HG02759 (cell line): ENCODE measurements around the gene TIGAR.

Experiments
- ATAC-seq: cut with Tn5 transposase; IDR thresholded peaks from one replicate; pipeline ENCODE4 v1.9.1; 2021; ENCODE audit warnings: mild to moderate bottlenecking, moderate library complexity; ENCODE audit not compliant: unreplicated experiment

Gene TIGAR

DNA sequence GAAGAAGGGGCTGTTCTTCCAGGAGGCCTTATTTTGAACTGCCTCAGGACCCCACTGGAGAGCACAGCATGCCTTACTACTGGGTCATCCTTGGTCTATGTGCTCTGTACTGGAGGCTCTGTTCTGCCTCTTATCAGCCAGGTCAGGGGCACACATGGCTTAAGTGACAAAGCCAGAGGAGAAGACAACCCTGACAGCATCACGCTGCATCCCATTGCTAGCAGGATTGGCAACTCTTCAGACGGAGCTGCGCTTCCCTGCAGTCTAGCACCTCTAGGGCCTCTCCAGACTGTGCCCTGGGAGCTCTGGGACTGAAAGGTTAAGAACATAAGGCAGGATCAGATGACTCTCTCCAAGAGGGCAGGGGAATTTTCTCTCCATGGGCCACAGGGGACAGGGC is 17.3 kb upstream of the TIGAR start:
- ATAC-seq: no peak

DNA sequence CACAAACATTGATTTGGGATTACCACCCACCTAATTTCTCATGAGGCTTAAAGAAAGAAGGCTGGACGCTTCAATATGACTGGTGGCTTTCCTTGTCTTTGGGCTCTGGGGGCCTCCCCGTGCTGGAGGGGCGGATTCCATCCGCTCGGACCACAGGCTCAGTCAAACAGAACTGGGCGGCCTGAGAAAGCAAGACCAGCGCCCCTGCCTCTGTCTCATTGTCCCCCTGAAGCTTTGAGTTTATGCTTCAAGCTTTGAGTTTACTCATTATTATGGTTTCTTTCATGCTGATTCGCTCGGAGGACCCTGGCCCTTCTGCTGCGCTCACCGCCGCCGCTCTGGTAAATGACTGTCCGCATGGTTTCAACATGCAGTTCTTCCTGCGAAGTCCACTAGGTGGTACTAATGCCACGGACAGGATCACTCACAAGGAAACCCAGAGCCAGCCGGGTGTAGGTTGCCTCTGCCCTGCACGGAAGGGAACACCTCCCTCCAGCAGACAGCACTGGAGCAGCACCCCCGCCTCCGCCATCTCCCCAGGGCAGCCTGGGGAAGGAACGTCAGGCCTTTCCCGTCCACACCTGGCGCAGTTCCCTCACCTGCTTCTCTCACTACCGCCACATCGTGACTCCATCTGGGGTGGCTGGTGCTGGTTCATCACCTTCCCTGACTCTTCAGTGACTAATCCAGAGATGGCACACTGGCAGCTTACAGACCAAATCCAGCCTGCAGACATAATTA is 13.2 kb upstream of the TIGAR start:
- ATAC-seq: no peak

DNA sequence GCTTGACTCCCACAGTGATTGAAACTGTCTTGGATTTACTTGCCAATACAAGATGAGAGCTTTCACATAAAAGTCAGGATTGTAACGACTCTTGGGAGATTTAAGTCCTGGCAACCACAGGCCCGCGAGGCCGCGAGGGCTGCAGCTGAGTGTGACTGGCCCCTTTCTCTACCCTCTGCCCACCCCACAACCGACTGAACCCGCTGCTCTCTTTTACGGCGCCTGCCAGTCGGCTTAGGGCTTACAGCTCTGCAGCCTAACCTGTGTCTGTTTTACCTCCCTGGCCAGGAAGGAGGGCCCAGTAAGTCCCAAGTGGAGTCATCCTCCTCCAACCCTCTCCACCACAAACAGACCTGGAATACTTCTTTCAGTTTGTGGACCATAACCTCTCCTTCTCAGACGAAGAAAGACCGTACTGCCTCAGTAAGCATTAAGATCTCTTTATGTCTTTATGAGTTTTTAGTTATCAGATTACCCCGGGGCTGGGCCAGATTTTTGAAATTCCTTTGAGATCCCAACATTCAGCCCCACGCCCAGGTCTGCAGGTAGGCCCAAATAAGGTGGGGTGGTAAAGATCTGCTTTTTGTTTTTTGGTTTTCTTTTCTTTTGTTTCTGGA is 12.6 kb upstream of the TIGAR start:
- ATAC-seq: no peak

DNA sequence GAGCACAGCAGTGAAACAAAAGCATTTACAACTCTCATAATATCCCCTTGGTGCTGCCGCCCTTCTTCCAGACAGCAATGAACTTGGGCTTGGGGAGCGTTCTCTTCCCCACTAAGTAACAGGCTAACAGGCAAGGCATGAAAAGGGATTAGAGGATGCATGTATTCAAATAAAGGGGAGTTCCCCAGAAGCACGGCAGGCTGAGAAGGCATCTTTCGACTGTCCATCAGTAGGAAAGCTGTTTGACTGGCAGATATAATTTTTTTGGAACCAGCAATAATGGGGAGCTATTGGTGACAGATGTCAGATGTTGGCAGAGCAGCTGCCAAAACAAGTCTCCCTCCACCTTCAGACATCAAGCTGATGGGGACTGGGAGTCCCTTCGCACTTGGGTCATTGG is 9.2 kb upstream of the TIGAR start:
- ATAC-seq: no peak

DNA sequence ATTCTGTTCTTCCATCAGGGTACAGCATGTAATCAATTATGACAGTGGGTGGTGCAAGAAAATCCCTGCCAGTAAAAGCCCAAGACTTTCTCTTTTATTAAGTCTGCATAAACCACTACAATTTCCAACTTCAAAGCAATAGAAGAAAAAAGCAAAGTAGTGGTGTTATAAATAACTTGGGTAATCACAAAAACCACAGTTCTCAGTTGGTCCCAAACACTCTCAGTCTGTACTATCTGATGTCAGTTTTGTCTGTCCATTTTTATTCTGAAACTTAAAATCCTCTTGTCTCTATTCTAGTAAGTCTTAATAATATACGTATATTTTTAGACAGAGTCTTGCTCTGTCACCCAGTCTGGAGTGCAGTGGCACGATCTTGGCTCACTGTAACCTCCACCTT is 8.8 kb upstream of the TIGAR start:
- ATAC-seq: no peak

DNA sequence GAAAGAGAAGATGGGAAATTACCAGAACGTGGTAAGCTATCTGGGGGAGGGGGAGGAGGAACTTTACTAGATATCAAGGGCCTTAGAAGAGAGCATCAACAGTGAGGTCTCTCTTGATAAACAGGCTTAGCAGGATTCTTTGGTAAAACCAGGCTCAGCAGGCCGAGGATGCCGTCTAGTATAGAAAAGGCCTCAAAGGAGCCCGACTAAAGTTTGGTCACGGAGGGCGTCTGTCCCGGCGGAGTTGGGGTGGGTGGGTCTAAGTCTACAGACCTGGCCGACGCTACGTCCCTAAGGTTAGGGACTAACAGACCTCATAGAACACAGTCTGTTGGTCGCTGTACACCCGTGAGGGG is 538 bp upstream of the TIGAR start:
- peak; percentile 38 for ATAC-seq

DNA sequence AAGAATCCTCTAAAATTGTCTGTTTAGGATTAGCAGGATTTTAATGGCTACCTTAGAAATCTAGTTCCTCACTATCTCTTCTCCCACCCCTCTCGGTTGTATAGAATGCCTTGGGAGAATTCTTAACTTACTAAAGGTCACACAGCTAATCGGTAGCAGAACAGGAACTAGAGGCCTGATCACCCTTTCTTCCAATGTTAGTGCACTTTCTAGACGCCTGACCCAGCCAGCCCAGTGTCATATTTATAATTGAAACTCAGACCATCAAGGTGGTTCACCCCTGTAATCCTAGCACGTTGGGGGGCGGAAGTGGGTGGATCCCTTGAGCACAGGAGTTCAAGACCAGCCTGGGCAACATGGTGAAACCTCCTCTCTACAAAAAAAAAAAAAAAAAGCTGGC is 1.7 kb downstream of the TIGAR start:
- ATAC-seq: no peak

DNA sequence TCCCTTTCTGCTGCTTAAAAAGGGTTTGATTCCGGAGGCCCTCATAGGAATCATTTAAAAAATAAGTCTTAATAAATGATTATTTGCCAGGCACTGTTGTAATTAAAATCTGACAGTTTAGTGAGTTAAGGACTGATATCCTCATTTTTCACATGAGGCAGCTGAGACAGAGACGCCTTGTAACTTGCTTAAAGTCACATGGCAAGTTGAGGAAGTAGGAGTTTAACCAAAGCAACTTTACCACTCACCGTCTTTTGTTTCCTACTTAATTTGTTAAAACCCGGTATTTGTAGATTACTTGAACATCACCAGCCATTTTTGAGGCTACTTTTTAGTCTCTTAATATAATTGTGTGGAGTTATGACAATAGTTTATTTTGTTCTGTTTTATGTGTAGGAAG is 2.4 kb downstream of the TIGAR start:
- no peak for ATAC-seq

DNA sequence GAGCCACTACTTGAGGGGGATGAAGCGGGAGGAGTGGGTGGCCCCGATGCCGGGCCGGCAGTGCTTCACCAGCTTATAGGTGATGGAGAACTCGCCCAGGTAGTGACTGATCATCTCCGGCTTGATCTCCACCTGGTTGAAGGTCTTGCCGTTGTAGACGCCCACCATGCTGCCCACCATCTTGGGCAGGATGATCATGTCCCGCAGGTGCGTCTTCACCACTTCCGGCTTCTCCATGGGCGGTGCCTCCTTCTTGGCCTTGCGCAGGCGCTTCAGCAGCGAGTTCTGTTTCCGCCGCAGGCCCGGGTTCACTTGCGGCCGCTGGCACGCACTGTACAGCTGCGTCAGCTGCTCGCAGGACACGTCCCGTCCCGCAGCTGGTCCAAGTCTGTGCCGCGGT is 3.4 kb downstream of the TIGAR start:
- no peak for ATAC-seq

DNA sequence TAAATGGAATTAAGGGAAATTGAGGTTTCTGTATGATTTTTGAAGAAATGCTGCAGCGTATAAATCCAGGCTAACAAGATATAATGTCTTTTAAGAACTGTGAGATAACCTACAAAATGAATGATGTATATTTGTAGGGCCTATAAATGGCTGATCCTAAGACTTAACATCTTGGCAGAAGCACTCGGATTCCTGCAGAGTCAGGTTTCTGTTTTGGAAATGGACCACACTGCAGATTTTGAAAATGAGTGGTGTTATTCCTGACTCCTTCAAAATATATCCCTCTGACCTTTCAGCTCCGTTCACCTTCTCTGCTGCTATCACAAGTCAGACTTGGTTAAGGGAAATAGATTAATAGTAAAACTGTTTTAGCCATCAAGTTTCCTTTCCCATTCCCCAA is 5.0 kb downstream of the TIGAR start:
- no peak for ATAC-seq

DNA sequence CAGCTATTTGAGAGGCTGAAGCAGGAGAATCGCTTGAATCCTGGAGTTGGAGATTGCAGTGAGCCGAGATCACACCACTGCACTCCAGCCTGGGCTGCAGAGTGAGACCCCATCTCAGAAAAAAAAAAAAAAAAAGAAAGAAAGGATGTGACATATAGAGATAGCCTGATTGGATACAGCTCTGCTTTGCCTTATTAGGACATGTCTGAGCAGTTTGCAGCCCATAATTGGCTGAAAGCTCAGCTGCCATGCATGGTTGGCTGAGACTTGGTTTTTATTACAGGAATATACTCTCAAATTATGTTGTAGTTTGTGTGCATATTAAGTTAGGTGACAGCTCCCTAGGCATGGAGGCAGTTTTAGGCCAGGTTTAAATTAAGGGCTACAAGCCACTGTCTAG is 6.3 kb downstream of the TIGAR start:
- ATAC-seq: no peak

DNA sequence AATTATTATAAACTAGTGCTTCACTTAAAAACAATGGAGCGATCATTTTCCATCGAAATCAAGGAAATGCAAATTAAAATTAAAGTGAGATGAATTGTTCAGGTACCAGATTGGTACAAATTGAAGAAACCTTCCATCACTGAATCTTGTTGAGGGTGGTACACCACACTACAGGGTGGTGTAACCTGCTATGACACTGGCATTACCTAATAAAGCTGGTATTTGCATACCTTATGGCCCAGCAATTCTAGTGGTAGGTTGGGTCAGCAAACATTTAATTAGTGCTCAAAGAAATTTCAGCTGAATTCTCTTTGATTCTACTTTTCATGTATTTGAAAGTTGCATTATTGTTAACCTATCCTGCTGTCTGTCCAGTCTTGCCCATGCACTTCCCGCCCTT is 9.2 kb downstream of the TIGAR start:
- no peak for ATAC-seq

DNA sequence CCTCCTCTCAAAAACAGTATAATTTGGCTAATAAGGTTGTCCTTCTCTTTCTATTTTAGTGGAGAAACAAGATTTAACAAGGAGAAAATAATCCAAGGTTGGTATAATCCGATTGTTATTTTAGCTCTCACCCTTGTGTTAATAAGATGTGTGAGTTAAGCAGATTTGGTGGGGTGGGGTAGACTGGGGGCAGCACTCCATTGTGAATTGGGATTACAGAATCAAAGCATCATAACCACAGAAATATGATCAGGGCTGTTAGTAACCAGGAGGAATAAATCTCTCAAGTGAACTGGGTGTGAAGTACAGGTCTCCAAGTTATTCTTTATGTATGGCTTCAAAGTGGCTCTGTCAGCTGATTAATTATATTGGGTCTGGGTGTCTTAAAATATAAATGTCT is 10.2 kb downstream of the TIGAR start:
- ATAC-seq: no peak

DNA sequence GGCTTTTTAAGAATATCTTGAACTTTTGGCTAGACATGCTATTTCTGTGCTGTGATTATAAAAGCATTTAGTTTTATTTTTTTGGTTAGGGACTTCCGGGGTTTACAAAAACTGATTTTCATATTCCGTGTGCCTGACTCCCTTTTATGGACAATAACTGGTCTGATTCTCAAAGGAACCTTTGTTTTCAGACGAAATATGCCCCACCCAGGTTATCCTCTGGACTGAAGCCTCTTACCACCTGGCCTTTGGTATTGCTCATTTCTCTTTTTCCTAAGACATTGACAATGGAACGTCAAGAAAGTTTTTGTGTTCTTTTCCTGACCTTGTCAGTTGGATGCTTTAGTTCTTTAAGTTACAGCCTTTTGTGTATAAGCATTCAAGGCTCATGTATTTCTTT is 10.8 kb downstream of the TIGAR start:
- no peak for ATAC-seq

DNA sequence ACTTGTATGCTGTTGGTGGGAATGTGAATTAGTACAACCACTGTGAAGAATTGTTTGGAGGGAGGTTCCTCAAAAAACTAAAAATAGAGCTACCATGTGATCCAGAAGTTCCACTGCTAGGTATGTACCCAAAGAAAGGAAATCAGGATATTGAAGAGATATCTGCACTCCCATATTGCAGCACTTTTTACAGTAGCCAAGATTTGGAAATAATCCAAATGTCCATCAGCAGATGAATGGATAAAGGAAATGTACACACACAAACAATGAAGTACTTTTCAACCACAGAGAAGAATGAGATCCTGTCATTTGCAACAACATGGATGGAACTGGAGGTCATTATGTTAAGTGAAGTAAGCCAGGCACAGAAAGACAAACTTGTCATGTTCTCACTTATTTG is 25.9 kb downstream of the TIGAR start:
- ATAC-seq: no peak

DNA sequence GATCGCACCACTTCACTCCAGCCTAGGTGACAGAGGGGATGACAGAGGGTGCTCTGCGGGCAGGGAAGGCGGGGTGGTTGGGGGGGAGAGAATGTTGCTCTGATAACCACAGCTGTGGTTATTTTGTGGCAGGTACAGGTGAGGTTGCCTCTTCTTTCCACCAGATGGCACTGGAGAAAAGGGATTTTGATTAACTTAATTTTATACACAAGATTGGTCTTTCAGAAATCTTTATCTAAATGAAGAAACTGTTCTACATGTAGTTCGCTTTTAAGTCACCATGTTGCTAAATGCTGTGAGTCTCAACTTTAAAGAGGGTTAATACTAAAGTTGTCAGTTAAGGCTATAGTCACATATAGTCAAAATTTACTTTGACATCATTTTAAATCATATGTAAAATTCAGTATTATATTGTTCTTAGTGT is 32.8 kb downstream of the TIGAR start:
- ATAC-seq: no peak

DNA sequence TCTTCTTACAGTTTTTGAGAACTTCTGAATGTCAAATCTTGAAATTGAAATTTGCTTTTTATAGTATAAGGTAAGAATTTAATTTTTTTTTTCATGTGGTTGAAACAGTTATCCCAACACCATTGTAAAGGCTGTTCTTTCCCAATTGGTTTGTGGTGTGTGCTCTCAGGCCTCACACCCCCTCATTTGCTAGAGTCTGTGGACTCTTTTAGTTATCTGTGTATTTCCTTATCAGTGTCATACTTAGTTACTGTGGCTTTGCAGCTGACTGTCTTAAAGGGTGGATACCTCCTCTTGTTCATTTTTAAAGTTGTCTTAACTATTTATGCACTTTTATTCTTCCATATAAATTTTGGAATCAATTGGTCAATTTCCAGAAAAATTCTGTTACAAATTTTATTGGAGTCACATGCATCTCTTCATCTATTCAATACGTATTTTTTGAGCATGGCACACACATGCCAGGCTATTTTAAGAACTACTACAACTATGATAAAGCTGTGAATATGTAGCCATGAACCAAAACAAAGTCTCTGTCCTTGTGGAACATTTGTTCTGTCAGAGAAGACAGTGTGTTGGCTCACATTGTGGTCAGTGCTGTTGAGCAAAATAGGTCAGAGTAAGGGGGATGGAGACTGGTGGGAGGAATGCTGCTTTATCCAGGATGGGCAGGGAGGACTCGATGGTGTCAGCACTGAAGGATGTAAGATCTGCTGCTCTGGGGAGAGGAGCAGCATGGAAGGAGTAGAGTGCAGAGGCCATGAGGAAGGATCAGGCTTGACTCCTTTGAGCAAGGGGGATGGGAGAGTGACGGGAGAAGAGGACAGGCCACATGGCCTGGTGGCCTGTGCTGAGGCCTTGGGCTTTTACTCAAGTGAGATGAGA is 34.4 kb downstream of the TIGAR start:
- no peak for ATAC-seq

DNA sequence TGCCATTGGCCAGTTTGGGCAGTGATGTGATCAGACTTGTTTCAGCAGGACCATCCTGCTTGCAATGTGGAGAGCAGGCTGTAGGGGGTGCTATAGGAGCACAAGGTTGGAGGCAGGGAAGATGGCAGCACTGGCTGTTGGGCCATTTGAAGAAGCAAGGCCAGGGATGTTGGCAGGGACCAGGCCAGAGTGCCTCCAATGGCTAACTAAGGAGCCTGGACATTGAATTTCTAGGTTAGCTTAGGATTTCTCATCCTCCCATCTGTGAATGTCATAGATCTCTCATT is 35.0 kb downstream of the TIGAR start:
- ATAC-seq: no peak

DNA sequence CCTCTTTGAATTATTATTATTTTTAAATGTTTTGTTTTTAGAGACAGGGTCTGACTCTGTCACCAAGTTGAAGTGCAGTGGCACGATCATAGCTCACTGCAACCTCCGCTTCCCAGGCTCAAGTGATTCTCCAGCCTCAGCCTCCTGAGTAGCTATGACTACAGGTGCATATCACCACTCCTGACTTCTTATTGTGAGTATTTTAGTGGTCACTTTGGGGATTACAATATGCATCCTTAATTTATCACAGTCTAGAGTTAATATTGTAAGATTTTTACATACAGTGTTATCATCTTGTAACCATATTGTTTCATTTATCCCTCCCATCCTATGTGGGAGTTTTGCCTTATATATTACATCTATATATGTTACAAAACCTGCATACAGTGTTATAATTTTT is 45.1 kb downstream of the TIGAR start:
- no peak for ATAC-seq

DNA sequence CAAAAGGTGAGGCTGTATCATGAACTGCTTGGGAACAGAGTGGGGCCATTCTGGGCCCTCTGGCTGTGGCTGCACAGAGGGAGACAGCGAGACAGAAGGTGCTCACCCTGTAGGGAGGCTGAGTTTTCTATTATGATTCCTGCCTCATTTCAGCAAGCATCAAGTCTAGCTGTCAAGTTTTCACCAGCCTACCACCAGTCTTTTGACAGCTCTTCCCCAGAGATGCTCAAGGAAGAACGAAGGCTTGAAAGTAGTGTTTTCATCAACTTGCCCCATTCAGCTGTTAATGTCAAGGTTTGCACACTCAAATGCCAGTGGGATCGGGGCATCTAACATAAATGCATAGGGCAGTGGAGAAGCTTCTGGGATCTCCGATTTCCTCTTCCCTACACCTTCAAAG is 48.5 kb downstream of the TIGAR start:
- no peak for ATAC-seq

DNA sequence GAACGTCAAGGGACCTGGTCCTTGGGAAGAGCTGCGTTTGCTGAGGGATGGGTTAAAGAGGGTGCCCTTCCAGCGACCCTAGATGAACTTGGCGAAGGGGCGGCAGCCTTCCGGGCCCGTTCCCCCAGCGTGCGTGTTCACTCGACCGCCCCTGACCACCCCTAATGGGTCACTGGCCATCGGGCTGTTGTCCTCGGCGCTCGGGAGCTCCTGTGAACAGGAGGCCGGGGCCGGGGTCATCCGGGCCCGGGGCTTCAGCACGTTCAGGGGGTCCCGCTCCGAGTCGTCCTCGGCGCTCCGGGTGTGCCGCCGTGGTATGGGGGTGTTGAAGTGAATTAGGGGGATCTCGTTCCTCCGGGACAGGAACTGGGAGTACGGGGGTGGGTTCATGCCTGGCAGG is 49.3 kb downstream of the TIGAR start:
- no peak for ATAC-seq

DNA sequence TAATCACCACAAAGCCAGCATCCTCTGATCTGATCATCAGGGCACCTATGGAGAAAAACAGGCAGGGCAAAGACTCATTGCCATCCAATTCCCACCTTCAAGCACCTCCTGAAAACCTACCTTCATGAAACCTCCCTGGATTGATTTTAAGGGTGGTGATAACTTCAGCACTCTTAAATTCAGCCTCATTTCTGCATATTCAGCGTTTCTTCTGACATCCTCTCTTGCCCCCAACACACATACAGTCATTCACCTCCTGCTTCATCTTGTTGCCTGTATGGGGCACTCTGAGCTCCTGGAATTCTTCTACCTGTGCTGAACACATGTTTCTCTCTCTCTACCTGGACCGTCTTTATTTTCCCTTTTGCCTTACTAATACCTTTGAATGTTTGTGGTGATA is 51.6 kb downstream of the TIGAR start:
- no peak for ATAC-seq
